Measurements from ENCODE around the gene TMEM52B.
A peak's percentile ranks its signal among the peaks of the same experiment; 100 is the strongest.

The TMEM52B gene

DNA sequence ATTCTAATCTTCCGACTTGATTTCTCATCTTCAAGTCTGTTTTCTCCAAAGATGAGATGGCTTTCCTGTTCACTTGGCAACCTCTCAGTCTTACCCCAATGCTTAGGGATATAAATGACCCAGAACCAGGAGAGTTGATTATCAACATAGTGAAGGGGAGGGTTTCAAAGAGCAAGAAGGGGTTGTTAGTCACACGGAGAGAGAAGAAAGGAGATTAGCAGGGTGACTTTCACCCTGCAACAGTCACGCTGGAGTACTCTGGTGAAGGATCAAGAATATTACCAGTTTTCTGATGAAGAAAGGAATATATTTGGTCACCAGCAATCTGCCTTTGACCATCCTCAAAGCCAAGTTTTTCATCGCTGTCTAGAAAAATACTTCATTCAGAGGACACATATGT, at the start of gene TMEM52B:
Gene TMEM52B (plus strand): TSS at position 212 of the 400 bp plus-strand sequence. CDS start 543 bp downstream, outside the sequence.
- no peak for DNase-seq

DNA sequence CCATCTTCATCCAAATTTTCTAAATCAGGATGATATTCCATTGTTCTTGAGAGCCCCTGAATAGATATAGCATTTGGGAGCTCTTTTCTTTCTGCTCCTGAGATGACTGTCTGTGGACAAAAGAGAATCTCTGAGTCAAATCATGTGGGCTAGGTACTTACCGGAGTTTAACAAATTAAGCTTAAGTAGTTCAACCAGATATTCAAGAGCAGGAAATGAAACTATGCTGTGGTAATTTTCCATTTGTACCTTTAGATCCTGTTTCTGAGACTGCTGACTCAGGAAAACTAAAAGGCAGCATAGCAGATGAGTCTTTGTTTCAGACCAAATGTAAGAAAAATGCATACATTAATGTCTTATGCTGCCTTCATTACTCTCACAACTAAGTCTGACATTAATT, 48.8 kb upstream of the TMEM52B start, which contains the start of gene CLEC7A:
Gene CLEC7A (minus strand): TSS at position 158 of the 400 bp plus-strand sequence. CDS start 117 bp downstream, at position 41.
- peak in 1 of 2 donors; percentile 7 for DNase-seq

DNA sequence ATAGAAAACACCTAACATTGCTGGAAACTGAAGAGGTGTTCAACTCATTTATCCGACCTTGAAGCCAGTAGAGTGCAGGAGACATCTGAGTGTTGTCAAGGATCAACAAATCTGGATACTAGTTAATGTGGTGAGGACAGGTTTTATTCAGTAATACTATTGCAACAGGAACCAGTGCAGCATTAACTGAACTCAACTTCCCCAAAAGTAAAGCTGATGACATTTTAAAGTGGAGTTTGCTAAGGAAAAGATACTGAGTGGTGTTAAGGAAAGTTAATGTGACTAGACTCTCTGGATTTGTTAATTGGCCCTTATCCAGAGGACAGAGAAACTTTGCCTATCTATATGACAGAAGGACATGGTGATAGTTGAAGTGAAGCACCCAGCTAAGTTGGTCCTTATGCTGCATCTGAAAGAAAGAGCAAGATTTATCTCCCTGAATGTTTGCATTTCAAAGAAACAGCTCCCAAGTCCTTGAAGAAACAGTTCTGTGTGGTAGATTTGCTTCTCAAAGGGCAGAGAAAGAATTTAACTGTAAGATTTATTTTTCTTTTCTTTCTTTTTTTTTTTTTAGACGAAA, 47.6 kb upstream of the TMEM52B start:
- no peak for DNase-seq

DNA sequence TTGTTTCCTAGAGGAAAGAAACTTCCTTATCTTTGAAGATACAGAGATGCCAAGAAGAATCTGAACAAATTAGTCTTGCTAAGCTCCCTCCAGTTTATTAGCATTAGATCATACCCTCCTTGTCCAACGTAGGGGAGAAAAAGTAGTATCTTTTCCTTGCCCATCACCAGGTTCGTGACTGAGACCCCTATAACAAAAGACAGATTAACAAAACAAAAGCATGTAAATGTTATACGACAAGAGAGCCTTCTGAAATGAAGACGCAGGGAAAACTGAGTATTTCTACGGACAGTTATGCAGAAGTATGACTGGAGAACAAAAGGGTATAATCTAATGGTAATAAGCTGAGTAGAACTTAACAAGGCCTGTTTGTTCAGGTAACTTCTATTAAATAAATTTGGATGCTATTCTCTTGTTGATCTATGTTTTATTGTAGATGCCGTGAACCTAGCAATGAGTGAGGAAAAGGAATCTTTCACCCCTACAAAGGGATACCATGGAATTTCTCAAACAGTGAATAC, 45.9 kb upstream of the TMEM52B start:
- DNase-seq: no peak

DNA sequence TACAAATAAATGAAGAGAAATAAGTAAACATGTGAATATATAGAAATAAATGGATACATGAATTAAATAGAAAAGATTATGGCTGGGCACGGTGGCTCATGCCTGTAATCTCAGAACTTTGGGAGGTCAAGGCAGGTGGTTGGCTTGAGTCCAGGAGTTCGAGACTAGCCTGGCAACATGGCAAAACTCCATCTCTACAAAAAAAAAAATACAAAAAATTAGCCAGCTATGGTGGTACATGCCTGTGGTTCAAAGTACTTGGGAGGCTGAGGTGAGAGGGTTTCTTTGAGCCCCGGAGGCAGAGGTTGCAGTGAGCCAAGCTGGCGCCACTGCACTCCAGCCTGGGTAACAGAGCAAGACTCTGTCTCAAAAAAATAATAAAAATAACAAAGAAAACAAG, 43.7 kb upstream of the TMEM52B start:
- DNase-seq: no peak

DNA sequence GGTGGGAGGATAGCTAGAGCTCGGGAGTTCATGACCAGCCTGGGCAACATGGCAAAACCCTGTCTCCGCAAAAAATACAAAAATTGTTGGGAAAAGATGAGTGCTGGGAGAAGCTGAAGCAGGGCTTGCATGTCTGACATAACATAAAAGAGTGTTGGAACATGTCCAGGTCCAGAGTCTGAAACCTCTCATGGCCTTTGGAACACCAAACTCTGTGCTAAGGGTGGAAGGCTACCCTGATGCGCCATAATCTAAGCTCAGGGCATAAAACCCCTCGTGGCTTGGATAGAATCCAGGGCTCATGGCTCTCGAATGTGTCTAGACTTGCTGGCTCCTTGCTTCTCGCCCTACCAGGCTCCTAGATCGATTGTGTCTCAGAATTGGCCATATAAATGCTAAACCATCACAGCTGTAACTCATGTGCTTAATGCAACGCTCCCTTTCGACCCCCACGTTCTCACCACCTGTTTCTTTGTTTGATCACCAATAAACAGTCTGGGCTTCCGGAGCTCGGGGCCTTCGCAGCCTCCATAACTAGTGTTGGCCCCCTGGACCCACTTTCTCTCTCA, 42.1 kb upstream of the TMEM52B start:
- DNase-seq: no peak

DNA sequence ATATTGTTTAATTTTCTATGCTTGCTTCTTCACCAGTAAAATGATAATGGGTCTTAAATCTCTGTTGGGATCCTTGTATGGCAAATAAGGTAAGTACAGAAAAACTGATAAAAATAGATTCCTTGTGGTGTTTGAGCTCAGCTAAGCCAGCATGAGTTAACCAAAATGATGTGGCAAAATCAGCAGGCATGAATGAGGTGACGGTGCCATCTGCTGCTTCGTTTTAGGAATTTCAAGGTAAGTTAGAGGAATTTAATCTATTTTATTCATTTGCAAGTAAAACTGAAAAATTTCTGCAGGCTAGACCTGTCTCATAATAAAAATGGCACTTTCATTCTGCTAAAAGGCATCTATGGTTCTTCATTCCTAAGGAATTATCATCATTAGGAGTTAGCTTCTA, 38.8 kb upstream of the TMEM52B start:
- peak in 1 of 2 donors; percentile 61 for DNase-seq

DNA sequence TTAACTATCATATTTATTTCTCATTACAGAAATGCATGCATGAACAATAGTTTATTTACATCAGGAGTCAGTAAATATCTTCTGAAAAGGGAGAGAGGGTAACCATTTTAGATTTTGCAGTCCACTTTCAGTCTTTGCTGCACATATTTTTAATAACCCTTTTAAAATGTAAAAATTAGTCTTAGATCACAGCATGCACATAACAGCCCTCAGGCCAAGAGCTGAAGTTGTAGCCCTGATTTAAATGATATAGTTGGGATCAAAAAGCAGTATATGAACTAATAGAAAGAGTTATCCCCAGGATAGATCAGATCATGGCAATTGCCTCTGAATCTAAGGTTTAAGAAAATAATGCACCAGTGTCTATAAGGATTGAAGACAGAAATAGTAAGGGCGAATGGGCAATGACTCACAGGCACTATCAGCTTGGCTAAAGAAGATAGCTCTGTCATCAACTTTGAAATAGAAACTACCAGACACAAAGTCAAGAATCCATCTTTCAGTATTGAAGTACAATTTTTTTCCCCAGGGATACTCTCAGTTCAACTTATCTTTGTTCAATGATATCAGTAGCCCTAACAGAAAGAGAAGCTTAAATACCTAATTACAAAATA, 35.7 kb upstream of the TMEM52B start:
- no peak for DNase-seq

DNA sequence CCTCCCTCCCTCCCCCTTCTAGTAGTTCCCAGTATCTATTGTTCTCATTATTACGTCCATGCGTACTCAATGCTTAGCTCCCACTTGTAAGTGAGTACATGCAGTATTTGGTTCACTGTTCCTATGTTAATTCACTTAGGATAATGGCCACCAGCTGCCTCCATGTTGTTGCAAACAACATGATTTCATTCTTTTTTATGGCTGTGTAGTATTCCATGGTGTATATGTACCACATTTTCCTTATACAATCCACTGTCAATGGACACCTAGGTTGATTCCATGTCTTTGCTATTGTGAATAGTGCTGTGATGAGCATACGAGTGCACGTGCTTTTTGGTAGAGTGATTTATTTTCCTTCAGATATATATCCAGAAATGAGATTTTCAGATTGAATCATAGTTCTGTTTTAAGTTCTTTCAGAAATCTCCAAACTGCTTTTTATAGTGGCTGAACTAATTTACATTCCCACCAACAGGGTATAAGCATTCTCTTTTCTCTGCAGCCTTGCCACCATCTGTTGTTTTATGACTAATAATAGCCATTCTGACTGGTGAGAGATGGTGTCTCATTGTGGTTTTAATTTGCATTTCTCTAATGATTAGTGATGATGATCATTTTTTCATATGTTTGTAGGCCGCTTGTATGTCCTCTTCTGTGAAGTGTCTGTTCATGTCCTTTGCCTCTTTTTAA, 31.0 kb upstream of the TMEM52B start:
- no peak for DNase-seq

DNA sequence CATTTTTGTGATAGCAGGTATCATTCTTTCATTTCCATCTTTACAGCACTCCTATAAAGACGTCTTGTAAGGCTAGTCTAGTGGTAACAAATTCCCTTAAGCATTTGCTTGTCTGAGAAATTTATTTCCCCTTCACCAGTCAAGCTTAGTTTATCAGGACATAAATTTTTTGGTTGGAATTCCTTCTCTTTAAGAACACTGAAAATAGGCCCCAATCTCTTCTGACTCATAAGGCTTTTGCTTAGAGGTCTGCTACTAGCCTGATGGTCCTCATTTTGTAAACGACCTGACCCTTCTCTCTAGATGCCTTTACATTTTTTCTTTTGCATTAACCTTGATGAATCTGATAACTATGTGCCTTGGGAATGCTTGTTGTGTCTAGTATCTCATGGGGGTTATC, 27.2 kb upstream of the TMEM52B start:
- no peak for DNase-seq

DNA sequence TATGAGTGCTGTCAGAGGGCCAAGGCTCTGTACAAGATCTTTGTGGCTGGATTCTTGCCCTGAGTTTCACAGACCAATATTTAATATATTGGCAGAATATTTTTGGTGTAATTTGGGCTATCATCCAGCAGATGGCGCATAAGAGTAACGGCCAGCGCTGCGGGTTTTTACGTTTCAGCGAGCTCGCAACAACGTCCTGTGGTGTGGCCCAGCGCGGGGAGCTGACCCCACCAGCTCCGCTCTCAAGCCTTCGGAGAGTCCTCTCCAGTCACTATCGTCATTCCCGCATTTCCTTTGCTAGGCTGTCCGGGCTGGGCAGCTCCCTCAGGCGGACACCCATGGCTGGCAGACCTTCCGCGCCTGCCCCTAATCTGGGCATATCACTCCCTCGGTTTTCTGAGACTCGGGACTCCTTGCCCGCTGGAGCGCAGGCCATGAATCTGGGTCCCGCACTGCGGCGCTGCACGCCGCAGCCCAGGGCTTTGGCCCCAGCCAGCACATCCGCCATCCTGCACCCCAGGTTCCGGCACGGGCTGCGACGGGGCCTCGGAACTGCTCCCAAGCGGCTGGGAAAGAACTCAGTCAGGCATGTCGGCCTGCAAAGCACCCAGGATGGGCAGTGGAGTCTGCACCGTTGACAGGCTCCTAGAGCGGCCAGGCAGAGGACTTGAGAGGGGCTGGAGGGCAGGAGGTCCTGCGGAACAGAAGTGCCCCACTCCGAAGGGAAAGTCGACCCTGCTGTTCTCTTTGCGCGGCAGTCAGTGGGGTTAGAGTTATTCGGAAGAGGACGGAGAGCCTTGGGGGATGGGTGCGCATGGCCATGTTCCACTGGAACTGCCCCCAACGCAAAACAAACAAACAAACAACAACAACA, 25.3 kb upstream of the TMEM52B start:
- peak; percentile 67 to 89 for DNase-seq

DNA sequence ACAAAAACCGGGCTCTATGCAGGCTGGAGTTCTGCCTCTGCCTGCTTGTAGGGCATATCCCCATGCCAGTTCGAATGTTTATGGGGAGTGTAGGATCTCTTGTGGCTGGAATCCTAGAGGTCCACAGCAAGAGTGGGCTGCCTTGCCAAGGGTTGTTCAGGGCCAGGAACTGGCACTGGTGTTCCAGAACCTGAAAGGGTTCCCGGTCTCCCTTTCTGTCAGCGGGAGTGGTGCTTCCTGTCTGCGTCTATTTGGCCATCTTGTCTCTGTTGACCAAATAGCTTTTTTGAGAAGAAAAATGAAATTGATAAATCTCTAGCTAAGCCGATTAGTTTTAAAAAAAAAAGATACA, 24.7 kb upstream of the TMEM52B start:
- no peak for DNase-seq

DNA sequence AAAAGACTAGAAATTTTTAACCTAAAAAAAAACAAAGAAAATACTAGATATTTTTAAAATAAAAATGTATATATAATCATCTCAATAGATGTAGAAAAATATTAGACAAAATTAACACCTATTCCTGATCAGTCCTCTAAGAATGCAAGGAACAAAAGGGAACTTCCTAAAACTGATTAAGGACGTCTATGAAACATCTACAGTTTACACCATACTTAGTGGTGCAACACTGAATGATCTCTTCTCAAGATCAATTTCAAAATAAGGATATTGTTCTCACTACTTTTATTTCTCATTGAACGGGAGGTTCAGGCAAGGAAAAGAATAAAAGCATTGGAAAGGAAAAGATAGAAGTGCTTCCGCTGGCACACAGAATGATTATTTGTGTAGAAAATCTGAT, 22.9 kb upstream of the TMEM52B start:
- no peak for DNase-seq

DNA sequence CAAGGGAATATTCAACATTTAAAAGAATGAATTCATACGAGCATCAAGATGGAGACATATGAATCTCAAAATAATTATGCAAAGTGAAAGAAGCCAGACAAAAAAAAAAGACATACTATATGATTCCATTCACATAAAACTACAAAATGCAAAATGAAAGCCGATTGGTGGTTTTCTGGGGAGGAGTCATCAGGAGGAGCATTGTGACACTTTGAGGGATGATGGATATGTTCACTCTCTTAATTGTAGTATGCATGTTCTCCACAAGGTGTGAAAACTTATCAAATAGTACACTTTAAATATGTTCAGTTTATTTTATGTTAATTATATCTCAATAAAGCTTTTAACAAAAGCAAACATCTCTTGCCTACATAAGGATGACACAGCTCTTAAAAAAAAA, 20.4 kb upstream of the TMEM52B start:
- DNase-seq: no peak

DNA sequence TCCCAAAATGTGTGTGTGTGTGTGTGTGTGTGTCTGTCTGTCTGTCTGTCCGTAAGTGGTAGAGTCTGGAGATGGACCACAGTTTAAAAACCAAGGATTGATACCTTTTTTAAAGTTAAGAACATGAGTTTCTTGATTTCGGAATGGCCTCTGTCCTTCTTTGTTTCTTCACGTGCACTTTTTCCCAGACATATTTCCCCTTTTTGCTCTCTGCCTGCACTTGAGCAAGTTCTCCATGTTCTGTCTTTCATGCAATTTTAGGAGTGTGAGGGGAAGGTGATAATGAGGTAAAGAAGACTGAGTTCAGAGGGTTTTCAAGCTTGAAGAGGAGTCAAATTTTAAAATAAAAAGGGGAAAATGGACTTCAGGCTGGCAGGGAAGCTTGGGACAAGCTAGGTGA, 19.6 kb upstream of the TMEM52B start:
- no peak for DNase-seq

DNA sequence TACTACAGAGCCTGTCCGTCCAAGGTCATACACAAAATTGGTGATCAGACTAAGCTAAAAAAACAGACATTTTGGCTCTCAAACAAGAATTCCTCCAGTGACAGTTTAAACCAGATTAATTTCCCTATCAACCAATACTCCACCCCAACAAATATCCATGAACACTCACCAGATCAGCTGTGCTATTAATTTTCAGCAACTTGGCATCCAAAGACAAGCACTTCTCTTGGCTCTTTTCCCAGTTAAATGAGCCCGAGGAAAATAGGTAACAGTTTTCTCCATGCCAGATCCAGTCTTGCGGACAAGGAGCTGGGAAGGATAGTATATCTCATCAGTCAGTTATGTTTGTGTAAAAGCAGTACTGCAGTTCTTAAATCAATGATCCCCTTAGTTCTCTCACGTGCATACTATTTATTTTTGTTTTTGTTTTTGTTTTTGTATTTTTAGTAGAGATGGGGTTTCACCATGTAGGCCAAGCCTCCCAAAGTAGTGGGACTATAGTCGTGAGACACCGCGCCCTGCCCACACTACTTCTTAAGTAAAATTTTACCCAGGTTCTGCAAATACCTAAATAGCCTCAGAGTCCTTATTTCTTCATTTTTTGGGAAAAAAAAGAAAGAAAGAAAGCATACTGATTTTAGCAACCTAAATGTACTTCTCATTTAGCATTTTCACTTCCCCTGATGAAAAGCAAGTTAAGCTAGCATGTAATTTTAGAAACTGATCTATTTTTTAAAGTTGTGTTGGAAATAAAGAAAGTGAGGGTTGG, 18.0 kb upstream of the TMEM52B start:
- no peak for DNase-seq

DNA sequence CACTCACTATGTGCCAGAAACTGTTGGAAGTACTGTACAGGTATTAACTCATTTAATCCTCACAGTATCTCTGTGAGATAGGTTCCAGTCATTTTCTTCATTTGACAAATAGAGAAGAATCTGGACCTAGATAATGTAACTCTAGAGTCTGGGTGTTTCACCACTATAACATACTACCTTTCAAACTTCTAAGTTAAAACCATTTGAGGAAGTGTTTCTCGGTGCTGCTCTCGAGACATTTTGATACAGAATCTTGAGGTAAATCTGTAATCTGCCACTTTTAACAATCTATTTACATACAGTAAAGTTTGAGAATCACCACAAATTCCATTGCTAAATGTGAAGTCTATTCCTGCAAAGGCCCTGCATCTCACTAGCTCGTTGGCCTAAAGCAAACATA, 15.7 kb upstream of the TMEM52B start:
- DNase-seq: no peak

DNA sequence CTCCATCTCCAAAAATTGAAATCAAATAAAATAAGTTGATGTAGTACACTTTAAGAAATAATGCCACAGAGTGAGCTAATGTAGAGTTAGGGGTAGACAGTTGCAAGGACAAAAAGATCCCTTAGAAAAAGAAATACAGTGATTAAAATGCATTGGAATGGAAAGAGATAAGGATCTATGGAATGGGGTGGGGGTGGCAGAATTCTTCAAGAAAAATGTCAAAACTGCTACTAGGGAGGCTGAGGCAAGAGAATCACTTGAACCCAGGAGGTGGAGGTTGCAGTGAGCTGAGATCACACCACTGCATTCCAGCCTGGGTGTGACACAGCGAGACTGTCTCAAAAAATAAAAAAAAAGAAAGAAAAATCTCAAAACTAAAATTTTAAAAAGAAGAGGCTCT, 13.4 kb upstream of the TMEM52B start:
- no peak for DNase-seq

DNA sequence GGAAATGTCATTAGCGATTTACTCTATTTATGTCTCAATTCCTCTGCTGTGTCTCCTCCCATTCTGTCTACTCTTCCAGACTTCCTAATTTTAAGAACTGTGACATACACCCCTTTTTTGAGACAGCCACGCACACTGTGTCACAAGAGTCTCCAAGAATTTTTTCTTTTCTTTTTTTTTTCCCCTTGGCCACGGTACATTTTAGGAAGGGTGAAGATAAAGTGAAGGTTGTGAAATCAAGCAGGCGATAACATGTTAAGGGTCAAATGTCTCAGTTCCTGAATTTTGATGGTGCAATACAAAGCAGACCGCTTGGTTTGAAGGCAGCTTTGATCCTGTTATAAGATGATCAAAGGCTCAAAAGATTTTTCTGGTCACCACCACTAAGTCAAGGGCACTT, 11.2 kb upstream of the TMEM52B start:
- no peak for DNase-seq

DNA sequence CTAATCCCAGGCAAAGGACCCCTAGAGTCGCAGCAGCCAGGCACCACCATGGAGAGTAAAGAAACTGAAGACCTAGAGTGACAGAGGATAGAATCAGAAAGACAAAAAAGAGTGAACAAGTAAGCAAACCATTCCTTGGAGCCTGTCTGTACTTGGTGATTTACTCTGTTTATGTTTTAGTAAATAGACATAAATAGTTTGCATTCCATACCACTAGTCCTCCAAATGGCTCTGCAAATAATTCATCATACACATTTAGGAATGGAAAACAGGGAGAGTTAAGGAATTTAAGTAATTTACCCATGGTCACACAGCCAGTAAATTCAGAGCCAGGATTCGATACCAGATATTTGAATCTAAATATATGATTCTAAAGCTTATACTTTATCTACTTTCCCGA, 9.7 kb upstream of the TMEM52B start:
- no peak for DNase-seq

DNA sequence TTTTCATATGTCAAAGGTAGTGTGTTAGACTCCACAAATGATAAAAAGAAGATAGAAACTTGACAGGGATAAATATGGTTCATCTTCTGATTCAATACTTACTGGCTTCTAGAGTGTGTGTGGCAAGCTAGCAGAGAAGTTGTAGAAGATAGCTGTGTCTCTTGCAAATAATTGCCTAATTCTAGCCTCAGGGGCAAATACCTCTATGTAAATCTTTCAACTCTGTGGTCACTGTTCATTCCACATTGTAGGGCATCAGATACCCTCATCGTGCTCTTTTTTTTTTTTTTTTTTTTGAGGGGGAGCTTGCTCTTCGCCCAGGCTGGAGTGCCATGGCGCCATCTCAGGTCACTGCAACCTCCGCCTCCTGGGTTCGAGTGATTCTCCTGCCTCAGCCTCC, 8.6 kb upstream of the TMEM52B start:
- DNase-seq: no peak

Data from hippocampal formation (tissue), 2 donors.